SKM-1 (cell line): ENCODE measurements around the gene GGPS1.
"Not testable (repeated sequence)": the region's sequence is repeated elsewhere in the genome, so short reads cannot be mapped to it uniquely, and the experiment has no call there.

ENCODE experiments used
- DNase-seq: peaks from one replicate; lab custom pipeline; 2025; ENCODE audit not compliant: unreplicated experiment; lab: John Stamatoyannopoulos, UW

Gene GGPS1

DNA sequence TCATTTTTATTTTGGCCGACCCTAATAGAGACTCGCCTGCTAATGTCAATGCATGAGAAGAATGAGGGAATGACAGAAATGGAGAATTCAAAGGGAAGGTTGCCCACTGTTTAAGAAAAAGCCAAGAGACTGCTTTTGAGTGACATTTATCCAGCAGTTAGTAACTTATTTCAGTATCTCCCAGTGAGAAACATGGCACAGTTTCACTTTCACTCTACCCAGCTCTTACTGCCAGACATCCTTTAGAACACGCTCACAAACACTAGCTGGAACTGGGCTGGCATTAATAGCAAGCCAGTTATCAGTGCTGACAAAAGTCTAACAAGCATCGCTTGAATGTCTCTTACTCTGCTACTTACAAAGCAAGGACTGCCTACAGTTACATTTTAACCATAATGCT, 8.5 kb downstream of the GGPS1 start:
- DNase-seq, result no peak

- DNase-seq, result no peak
Observed at GRCh38 chr1:235339746-235340145, 11.4 kb downstream of the GGPS1 start.

- DNase-seq, result no peak
Observed at GRCh38 chr1:235341334-235341733, 13.0 kb downstream of the GGPS1 start.

GRCh38 chr1:235342039-235342438, 13.7 kb downstream of the GGPS1 start:
- no peak for DNase-seq

- DNase-seq, result no peak
Observed at GRCh38 chr1:235342471-235342870, 14.1 kb downstream of the GGPS1 start.

DNA sequence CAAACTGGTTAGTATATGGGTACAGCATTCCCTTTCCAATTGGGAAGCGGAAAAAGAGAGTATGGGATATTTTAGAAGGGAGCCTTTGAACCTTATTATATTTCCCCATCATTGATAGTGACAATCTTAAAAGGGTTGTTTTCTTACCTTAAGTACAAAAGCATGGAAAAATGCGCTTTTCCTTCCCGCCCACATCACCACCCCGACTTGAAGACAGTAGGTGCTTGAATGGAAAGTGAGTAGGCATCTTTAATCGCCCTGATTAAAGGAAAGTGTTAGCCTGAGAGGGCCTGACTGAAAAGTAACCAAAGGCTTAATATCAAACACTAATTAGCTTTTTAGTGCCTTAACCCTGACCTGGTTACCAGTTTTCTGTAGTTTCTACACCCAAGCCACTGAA, 15.4 kb downstream of the GGPS1 start:
- DNase-seq, result no peak

GRCh38 chr1:235351441-235351840, 23.1 kb downstream of the GGPS1 start:
- DNase-seq, result no peak

GRCh38 chr1:235351898-235352297, 23.5 kb downstream of the GGPS1 start:
- DNase-seq, result no peak

GRCh38 chr1:235357485-235358373, 29.4 kb downstream of the GGPS1 start:
- DNase-seq, result no peak

DNA sequence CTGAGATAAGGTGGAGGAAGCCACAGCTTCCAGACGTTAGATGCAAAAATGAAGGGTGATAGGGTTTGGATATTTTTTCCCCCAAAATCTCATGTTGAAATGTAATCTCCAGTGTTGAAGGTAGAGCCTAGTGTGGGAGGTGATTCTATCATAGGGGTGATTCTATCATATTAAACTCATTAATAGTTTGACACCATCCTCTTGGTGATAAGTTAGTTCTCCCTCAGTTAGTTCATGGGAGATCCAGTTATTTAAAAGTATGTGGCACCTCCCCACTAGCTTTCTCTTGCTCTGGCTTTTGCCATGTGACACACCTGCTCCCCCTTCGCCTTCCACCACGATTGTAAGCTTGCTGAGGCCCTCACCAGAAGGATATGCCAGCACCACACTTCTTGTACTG, 30.5 kb downstream of the GGPS1 start:
- no peak for DNase-seq

DNA sequence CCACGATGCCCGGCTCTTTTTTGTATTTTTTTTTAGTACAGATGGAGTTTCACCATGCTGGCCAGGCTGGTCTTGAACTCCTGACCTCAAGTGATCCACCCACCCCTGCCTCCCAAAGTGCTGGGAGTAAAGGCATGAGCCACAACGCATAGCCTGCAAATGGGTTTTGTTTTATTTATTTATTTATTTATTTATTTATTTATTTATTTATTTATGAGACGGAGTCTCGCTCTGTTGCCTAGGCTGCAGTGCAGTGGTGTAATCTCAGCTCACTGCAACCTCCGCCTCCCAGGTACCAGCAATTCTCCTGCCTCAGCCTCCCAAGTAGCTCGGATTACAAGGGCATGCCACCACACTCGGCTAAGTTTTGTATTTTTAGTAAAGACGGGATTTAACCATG, 35.8 kb downstream of the GGPS1 start:
- DNase-seq, result not testable (repeated sequence)

GRCh38 chr1:235366286-235366685, 37.9 kb downstream of the GGPS1 start:
- no peak for DNase-seq

- peak; percentile 98 for DNase-seq
Observed at GRCh38 chr1:235367000-235367908, 38.9 kb downstream of the GGPS1 start, which contains the start of gene TBCE. Gene TBCE (plus strand): TSS chr1:235367427. CDS start chr1:235380050, 12,623 bp downstream.

DNA sequence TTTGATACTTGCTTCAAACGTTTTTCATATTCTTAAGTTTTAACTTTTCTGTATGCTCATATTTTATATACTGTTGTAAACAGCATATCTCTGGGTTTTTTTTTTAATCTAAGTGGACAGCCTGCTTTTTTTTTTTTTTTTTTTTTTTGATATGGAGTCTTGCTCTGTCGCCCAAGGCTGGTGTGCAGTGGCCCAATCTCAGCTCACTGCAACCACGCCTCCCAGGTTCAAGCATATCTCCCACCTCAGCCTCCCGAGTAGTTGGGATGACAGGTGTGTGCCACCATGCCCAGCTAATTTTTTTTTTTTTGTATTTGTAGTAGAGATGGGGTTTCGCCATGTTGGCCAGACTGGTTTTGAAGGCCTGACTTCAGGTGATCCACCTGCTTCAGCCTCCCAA, 40.1 kb downstream of the GGPS1 start:
- no peak for DNase-seq

- DNase-seq, result no peak
Observed at GRCh38 chr1:235369802-235370201, 41.4 kb downstream of the GGPS1 start.

- DNase-seq, result no peak
Observed at GRCh38 chr1:235375919-235376605, 47.7 kb downstream of the GGPS1 start.

DNA sequence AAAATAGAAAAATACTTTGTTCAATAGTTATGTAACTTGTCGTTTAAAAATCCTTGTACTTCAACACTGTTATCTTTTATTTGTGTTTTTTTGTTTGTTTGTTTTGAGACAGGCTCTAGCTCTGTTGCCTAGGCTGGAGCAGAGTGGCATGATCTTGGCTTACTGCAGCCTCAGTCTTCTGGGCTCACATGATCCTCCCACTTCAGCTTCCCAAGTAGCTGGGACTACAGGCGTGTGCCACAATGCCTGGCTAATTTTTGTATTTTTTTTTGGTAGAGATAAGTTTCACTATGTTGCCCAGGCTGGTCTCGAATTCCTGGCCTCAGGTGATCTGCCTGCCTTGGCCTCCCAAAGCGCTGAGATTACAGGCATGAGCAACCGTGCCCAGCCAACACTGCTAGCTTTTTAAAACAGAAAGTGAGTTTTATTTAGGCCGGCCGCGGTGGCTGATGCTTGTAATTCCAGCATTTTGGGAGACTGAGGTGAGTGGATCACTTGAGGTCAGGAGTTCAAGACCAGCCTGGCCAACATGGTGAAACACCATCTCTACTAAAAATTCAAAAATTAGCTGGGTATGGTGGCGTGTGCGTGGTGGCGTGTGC, 49.9 kb downstream of the GGPS1 start:
- DNase-seq, result not testable (repeated sequence)

GRCh38 chr1:235381955-235382739, 53.8 kb downstream of the GGPS1 start:
- not testable (repeated sequence) for DNase-seq

GRCh38 chr1:235385633-235386032, 57.3 kb downstream of the GGPS1 start:
- not testable (repeated sequence) for DNase-seq

GRCh38 chr1:235391874-235392273, 63.5 kb downstream of the GGPS1 start:
- no peak for DNase-seq
